ENCODE results near the gene IQCK. TPM values are rescaled to one million over a fixed set of nuclear protein-coding genes. Genes with fewer than 3 reads are reported as not detected.

Gene IQCK
- total RNA-seq, 2 donors from 2014 or later = 17.5 to 18.1 TPM

- Histone ChIP-seq H3K9me3 (no peaks in the 10 kb centered on the region), H3K27me3 (replicated peaks; ENCODE audit: insufficient read depth) (no peaks in the 10 kb centered on the region), H3K36me3 (peaks cover 8% of the 10 kb centered on the region), H3K4me3 (no peak overlapping the region), H3K4me1 (ENCODE audit: control insufficient read depth in 1 of 2, low read depth in 2 of 2) (no peaks in the 10 kb centered on the region), H3K27ac (no peak overlapping the region)
- DNase-seq (ENCODE audit: low spot score) (no peak), ATAC-seq (ENCODE audit: insufficient number of reproducible peaks, low FRiP score, low read depth) (no peak)
- no peak for TF ChIP-seq CTCF (IDR thresholded peaks at IDR 0.05)
These were observed 158.5 kb downstream of the IQCK start for GRCh38 chr16:19876501-19877059.

GRCh38 chr16:19878757-19879156 is 160.7 kb downstream of the IQCK start:
- no peaks in the 10 kb centered on the region for H3K36me3 ChIP-seq
- no peak for DNase-seq (ENCODE audit: low spot score)
- no peaks in the 10 kb centered on the region for H3K9me3 ChIP-seq
- no peak overlapping the region for H3K27ac ChIP-seq
- no peak for ATAC-seq (ENCODE audit: insufficient number of reproducible peaks, low FRiP score, low read depth)
- H3K4me1 ChIP-seq (ENCODE audit: control insufficient read depth in 1 of 2, low read depth in 2 of 2) = peaks cover 5 to 12% of the 10 kb centered on the region in 2 donors
- TF ChIP-seq CTCF (IDR thresholded peaks at IDR 0.05) = no peak
- H3K27me3 ChIP-seq (replicated peaks; ENCODE audit: insufficient read depth) = no peaks in the 10 kb centered on the region
- H3K4me3 ChIP-seq = no peak overlapping the region

GRCh38 chr16:19879241-19879792 is 161.2 kb downstream of the IQCK start:
- no peak overlapping the region for H3K27ac ChIP-seq

GRCh38 chr16:19881028-19881427 is 163.0 kb downstream of the IQCK start:
- no peak overlapping the region for H3K4me3 ChIP-seq
- ATAC-seq (ENCODE audit: insufficient number of reproducible peaks, low FRiP score, low read depth) (no peak), DNase-seq (ENCODE audit: low spot score) (no peak)
- H3K27ac ChIP-seq = no peak overlapping the region
- no peaks in the 10 kb centered on the region for H3K9me3 ChIP-seq
- TF ChIP-seq CTCF (IDR thresholded peaks at IDR 0.05) = no peak
- no peaks in the 10 kb centered on the region for H3K36me3 ChIP-seq
- no peaks in the 10 kb centered on the region for H3K27me3 ChIP-seq (replicated peaks; ENCODE audit: insufficient read depth)
- H3K4me1 ChIP-seq (ENCODE audit: control insufficient read depth in 1 of 2, low read depth in 2 of 2) = peaks cover 10 to 23% of the 10 kb centered on the region in 2 donors

More at GRCh38 chr16:19879241-19879792, 161.2 kb downstream of the IQCK start:
- Histone ChIP-seq H3K4me3 (no peak overlapping the region), H3K27me3 (replicated peaks; ENCODE audit: insufficient read depth) (no peaks in the 10 kb centered on the region), H3K9me3 (no peaks in the 10 kb centered on the region), H3K4me1 (ENCODE audit: control insufficient read depth in 1 of 2, low read depth in 2 of 2) (peaks cover 5 to 12% of the 10 kb centered on the region in 2 donors), H3K36me3 (no peaks in the 10 kb centered on the region)
- no peak for DNase-seq (ENCODE audit: low spot score)
- ATAC-seq (ENCODE audit: insufficient number of reproducible peaks, low FRiP score, low read depth) = no peak
- no peak for TF ChIP-seq CTCF (IDR thresholded peaks at IDR 0.05)

GRCh38 chr16:19881783-19882182 is 163.7 kb downstream of the IQCK start:
- TF ChIP-seq CTCF (IDR thresholded peaks at IDR 0.05) = no peak
- no peaks in the 10 kb centered on the region for H3K27me3 ChIP-seq (replicated peaks; ENCODE audit: insufficient read depth)
- H3K4me1 ChIP-seq (ENCODE audit: control insufficient read depth in 1 of 2, low read depth in 2 of 2) = peaks cover 10 to 24% of the 10 kb centered on the region in 2 donors
- H3K27ac ChIP-seq = no peak overlapping the region
- H3K4me3 ChIP-seq = no peak overlapping the region
- ATAC-seq (ENCODE audit: insufficient number of reproducible peaks, low FRiP score, low read depth) (no peak), DNase-seq (ENCODE audit: low spot score) (no peak)
- no peaks in the 10 kb centered on the region for H3K36me3 ChIP-seq
- H3K9me3 ChIP-seq = no peaks in the 10 kb centered on the region
